ENCODE results near the gene DCAF11.

DCAF11 gene

DNA sequence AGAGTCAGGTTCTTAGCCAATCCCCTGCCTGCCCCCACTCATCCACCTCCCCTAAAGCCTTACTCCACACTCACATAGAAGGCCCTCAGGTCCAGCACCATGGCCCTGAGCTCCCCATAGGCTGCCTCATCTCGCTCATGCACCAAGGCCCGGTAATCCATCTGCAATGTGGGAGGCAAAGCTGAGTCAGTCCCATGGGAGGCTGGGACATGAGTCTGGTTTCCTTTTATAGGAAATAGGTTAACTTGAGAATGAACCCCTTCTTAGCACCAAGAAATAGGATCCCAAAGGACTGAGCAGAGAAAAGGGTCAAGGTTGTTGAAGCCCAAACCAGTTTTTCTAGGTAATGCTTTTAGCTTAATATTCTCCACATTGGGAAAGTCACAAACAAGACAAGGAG is 28.9 kb downstream of the DCAF11 start:
- DNase-seq: no peak

DNA sequence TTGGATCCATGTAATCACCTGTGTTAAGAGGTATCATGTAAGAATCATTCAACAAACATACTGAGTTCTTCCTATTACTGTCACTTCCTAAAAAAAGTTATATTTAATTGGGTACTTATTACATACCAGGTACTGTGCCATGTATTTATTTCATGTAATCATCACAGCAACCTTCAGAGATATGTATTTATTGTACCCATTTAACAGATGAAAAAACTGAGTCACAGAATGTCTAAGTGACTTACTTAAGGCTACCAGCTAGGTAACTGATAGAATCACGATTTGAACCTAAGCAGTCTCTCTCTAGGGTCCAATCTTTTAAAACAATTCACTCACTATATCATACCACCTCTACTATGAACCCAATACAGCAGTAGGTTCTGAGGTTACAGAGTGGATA is 29.9 kb downstream of the DCAF11 start:
- no peak for DNase-seq

DNA sequence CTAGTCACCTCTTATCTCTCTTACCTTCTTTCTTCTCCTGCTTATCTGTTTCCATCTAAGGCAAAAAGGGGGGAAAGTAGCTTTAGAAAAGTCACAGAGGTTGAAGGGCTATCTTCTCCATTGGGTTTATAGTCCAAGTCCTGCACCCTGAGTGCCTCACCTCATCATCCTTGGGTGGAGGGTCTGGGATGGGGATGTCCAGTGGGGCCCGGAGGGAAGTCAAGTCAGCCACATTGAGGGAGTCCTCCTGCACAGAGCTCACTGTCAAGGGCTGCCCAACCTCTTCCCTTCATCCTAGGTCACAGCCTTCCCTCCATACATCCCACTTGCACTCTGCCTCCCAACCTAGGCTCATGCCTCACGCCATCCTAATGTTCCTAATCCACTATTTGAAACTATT is 30.6 kb downstream of the DCAF11 start:
- no peak for DNase-seq

DNA sequence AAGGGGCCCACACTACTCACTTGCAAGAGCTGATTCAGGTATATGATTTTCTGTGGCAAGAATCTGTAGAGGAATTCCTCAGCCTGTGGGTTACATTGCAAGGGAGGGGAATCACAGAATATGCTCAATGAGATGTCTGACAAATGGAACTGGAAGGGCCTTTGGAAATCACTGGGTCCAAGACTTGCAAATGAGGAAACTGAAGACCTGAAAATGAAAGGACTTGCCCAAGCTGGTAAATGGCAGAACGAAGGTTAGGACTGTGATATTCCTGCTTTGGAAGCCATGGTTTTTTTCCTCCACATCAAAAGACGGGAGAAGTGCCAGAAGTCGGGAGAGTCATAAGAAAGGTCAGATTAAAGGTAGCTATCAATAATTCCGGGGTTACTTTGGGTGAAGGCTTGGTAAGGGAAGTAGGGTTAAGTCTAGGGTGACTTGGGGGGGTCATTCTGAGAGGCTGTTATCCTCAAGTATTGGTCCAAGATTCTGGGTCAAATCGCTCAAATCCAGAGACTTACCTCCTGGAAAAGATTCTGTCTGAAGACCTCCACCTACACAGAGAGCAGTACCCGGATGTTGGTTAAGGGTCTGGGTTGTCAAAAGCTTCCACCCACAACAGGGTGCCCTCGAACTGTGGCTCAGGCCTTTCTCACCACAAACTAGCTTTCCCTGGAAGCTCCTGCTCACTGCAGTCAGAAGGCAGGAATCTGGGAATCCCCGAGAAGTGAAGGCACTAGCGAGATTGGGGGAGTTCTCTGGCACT is 31.3 kb downstream of the DCAF11 start:
- DNase-seq: no peak

DNA sequence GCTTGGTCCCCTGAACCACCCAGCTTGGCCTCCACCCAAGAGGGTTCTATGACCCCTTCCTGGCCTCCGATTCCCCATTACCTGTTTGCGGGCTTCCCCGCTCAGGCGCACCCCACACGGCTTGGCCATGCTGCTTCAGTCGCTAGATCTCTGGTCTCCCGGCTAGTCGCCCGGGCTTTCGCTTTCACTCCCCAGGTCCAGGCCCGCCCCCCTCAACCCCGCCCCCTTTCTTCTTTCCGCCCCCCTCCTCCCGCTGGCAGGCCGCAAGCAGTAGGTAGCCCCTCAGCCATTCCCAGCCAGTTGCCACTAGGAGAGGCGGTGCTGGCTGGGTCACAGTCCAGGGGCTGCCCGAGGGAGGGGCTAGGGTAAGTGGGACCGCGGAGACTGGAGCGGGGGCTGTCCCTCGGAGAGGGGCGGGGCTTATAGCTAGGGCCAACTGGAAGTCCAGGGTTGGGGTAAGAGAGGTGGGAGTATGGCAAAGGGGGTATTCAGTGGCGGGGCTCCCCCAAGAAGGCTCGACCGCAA is 31.9 kb downstream of the DCAF11 start, which contains the start of gene PSME2:
TSS of gene PSME2 (minus strand) at position 158 of the 525 bp plus-strand sequence. CDS start at position 129, 29 bp downstream.
- peak; percentile 91 for DNase-seq

DNA sequence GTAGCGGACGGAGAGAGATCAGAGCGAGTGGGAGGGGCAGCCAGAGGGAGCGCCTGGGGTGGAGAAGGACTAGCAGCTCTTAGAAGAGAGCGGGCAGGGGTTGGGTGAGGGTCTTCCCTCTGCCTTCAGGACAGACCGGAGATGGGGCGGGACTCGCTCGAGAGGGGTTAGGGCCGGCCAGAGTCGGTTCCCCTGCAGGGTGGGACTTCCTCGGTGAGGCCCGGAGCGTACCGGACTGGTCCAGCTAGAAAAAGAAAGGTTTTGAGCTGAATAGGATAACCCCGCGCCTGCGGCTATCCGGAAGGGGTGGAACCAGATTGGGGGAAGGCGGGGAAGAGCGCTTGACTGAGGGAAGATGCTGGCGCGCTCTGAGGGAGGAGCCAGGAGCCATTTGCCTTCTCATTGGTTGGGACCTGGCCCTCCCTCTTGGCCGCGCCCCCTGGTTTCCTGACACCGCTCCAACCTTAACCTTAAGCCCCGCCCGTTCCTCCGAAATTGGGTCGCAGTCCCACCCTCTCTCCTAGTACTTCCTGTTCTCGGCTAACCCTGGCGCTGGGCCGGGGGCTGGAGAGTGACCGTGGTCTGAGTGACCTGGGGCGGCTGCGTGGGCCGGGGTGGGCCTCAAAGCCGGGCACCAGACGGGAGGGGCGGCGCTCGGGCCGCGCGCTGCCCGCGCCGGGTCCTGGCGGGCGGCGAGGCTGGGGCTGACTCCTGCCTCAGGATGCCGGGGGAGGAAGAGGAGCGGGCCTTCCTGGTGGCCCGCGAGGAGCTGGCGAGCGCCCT is 32.6 kb downstream of the DCAF11 start, which contains the start of gene RNF31:
TSS of gene RNF31 (plus strand) at position 521 of the 783 bp plus-strand sequence. CDS start at position 722, 201 bp downstream.
- DNase-seq: peak; percentile 97

DNA sequence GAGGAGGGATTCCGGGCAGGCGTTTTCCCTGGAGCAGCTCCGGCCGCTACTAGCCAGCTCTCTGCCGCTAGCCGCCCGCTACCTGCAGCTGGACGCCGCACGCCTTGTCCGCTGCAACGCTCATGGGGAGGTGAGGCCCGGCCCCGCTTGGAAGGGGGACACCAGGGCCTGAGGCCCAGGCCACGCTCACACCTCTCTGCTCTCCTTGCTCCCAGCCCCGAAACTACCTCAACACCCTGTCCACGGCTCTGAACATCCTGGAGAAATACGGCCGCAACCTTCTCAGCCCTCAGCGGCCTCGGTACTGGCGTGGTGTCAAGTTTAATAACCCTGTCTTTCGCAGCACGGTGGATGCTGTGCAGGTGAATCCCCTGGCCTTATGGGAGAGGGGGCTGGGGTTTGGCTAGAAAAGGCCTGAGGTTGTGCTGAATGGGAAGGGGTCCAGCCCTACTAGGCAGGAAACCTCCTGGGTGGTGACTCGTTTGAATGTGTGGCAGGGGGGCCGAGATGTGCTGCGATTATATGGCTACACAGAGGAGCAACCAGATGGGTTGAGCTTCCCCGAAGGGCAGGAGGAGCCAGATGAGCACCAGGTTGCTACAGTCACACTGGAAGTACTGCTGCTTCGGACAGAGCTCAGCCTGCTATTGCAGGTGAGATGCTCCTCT is 33.3 kb downstream of the DCAF11 start:
- no peak for DNase-seq

DNA sequence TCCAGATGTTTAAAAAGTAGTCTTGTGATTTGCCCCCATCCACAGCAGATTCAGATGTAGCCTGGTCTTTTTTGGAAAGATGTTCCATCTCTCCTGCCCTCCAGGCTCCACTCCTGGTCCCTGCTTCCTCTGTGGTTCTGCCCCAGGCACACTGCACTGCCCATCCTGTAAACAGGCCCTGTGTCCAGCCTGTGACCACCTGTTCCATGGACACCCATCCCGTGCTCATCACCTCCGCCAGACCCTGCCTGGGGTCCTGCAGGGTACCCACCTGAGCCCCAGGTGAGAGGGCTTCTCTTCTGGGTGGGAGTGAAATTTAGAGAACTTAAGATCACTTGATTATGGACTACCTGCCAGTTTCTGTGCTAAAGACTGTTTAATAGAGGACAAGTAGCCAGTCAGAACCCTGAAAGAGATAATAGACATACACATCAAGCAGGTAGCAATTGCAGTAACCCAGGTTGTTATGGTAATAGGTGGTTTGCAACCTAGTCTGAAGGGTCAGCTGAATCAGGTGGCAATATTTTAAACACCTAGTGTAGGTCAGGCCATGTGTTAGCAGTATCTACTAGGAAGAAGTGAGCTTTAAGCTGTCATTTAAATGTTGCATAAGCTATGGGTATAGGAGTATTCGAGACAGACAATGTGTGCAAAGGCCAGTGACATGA is 34.9 kb downstream of the DCAF11 start:
- no peak for DNase-seq

DNA sequence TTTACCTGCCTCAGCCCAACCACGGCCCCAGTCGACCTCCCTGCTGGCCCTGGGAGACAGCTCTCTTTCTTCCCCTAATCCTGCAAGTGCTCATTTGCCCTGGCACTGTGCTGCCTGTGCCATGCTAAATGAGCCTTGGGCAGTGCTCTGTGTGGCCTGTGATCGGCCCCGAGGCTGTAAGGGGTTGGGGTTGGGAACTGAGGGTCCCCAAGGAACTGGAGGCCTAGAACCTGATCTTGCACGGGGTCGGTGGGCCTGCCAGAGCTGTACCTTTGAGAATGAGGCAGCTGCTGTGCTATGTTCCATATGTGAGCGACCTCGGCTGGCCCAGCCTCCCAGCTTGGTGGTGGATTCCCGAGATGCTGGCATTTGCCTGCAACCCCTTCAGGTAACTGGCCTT is 35.5 kb downstream of the DCAF11 start:
- no peak for DNase-seq

DNA sequence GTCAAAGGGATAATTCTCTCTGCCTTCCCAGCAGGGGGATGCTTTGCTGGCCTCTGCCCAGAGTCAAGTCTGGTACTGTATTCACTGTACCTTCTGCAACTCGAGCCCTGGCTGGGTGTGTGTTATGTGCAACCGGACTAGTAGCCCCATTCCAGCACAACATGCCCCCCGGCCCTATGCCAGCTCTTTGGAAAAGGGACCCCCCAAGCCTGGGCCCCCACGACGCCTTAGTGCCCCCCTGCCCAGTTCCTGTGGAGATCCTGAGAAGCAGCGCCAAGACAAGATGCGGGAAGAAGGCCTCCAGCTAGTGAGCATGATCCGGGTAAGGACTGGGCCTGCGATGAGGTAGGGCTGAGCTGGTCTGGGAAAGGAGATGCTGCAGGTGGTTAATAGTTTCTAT is 36.0 kb downstream of the DCAF11 start:
- DNase-seq: no peak

DNA sequence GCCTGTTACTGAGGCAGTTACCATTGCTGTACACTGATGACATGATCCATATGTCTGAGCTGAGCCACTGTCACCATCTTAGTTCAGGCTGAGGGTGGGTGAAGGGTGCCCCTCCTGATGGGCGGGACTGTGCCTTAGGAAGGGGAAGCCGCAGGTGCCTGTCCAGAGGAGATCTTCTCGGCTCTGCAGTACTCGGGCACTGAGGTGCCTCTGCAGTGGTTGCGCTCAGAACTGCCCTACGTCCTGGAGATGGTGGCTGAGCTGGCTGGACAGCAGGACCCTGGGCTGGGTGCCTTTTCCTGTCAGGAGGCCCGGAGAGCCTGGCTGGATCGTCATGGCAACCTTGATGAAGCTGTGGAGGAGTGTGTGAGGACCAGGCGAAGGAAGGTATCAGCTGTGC is 36.4 kb downstream of the DCAF11 start:
- DNase-seq: no peak

DNA sequence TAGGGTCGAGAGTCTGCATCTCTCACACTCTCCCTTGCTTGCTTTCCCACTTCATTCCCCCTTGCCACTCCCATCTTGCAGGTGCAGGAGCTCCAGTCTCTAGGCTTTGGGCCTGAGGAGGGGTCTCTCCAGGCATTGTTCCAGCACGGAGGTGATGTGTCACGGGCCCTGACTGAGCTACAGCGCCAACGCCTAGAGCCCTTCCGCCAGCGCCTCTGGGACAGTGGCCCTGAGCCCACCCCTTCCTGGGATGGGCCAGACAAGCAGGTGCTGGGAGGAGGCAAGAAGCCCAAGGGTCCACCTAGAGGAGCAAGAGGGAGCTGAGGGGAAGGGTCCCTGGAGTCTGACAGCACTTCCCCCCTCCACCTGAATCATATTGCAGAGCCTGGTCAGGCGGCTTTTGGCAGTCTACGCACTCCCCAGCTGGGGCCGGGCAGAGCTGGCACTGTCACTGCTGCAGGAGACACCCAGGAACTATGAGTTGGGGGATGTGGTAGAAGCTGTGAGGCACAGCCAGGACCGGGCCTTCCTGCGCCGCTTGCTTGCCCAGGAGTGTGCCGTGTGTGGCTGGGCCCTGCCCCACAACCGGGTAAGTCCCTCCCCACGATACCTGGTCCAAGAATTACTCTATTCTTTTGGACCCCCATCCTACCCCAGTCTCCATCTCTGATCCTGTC is 37.0 kb downstream of the DCAF11 start:
- DNase-seq: no peak

DNA sequence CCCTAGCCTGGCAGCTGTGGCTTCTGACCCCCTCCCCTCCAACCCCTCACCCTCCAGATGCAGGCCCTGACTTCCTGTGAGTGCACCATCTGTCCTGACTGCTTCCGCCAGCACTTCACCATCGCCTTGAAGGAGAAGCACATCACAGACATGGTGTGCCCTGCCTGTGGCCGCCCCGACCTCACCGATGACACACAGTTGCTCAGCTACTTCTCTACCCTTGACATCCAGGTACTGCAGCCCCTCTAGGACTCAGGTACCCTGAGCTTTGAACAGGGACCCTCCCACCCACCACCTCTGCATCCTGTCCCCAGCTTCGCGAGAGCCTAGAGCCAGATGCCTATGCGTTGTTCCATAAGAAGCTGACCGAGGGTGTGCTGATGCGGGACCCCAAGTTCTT is 40.5 kb downstream of the DCAF11 start:
- no peak for DNase-seq

DNA sequence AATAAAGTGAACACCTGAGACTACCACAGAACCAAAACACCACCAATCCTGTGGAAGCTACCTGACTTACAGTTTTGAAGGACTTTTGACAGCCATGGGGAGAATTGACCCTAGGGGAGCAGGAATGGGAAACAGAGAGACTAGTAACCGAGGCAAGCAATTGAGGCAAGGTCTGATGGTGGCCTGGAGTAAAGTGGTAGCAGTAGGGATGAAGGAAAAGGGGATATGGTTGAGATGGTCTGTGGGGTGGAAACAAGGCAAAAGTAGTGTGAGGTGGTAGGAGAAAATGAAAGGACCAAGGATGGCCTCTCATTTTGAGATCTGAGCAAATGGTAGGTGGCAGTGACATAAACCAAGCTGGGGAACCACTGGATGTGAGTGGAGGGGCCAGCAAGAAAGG is 42.3 kb downstream of the DCAF11 start:
- DNase-seq: no peak

DNA sequence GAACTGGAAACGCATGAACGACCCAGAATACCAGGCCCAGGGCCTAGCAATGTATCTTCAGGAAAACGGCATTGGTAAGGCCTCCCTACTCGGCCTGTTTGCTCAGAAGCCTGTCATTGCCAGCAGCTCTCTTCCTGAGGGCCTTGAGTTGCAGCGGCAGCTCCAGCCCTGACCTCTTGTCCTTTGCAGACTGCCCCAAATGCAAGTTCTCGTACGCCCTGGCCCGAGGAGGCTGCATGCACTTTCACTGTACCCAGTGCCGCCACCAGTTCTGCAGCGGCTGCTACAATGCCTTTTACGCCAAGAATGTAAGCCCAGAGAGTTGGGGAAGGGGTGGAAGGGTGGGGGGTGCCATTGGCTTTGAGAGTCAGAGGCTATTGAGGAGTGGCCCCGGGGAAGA is 42.8 kb downstream of the DCAF11 start:
- DNase-seq: no peak

DNA sequence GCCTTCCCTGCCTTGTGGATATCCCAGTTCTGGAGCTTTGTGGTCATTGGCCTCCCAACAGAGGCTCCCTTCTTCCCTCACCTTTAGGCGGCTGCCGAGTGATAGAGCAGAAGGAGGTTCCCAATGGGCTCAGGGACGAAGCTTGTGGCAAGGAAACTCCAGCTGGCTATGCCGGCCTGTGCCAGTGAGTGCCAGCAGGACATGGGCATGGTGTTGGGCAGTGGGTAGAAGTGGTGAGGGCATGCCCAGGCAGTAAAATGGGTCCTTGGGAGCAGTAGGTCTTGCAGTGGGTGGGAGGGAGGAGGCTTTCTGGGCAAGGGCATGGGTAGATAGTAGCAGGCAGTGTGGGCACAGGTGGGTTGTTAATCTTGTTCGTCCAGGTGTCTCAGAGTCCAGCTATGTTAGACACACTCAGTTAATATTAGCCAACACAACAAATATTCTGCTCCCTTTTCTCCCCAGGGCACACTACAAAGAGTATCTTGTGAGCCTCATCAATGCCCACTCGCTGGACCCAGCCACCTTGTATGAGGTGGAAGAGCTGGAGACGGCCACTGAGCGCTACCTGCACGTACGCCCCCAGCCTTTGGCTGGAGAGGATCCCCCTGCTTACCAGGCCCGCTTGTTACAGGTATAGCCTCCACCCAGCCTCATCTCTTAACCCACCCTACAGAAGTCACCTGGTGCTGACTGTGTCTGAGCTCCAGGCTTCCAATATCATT is 45.4 kb downstream of the DCAF11 start:
- no peak for DNase-seq

DNA sequence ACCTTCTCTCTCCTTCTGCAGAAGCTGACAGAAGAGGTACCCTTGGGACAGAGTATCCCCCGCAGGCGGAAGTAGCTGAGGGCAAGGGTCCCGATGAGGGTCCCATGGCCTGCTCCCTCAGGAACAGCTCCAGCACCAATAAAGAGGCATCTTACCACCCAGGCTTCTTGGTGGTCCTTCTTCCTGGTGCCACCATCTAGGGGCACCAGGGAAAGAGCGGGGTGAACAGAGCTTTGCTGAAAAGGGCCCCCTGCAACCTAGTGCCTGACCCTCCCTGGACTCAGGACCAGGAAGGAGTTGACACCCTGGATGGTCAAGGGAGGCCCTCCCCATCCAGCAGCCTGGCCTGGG is 45.9 kb downstream of the DCAF11 start:
- DNase-seq: no peak

DNA sequence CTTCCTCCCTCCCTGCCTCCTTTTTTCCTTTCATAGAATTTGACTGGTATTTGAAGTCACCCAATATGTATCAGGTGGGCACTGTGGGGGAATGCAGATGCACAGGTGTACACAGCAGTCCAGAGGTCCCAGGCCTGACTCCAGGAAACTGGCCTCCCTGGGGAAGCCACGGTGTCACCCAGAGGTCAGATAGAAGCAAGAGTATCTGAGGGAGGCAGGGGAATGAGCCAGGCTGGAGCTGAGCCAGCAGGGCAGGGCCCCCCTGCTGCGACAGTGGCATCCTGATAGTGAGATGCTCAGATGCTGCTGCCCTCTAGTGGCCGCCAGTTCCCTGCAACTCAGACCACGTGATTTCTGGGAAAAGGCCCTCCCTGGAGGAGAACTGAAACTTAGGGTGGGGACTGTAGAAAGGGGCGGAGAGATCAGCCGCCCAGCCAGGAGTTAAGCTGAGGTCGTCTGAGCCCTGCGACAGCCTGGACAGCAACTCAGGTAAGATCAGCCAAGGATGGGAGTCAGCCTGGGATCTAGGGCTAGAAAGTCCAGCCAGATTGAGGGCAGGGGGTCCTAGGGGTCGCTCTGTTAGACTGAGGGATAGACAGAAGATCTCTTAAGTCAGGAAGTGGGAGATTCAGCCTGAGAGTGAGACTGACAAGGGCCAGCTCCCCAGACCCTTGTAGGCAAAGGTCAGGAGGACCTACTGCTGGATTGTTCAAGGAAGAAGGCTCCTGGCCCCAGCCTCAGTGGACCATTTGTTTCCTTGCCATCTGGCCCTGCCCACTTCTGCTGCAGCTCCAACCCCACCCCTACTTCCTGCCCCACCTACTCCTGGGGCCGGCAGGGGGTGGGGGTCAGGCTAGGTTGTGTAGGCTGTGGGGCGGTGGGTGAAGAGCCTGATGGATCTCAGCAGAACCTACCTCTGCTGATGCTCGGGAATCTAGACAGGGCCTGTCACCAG is 46.5 kb downstream of the DCAF11 start, which contains the start of gene IRF9:
TSS of gene IRF9 (plus strand) at position 416 of the 955 bp plus-strand sequence. CDS start 880 bp downstream, outside the sequence.
- DNase-seq: peak; percentile 99

DNA sequence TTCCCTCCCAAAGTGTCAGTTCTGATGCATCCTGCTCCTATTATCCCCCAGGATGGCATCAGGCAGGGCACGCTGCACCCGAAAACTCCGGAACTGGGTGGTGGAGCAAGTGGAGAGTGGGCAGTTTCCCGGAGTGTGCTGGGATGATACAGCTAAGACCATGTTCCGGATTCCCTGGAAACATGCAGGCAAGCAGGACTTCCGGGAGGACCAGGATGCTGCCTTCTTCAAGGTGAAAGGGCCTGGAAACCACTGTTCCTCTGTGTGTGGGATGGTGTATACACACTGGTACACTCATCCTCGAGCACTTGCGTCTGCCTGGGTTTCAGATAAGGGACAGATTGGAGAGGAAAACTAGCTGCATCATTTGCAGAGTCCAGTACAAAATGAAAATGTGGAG is 47.5 kb downstream of the DCAF11 start:
- DNase-seq: no peak

DNA sequence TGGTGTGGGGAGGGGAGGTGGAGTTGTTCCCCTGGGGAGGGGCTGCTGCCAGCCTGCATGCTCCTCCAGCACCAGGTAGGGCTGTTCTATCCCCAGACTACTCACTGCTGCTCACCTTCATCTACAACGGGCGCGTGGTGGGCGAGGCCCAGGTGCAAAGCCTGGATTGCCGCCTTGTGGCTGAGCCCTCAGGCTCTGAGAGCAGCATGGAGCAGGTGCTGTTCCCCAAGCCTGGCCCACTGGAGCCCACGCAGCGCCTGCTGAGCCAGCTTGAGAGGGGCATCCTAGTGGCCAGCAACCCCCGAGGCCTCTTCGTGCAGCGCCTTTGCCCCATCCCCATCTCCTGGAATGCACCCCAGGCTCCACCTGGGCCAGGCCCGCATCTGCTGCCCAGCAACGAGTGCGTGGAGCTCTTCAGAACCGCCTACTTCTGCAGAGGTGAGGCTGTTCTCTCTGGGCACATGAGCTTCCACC is 50.0 kb downstream of the DCAF11 start:
- DNase-seq: no peak
